GM21423 (cell line): ENCODE data around the gene AFAP1.

Experiments
- ATAC-seq: cut with Tn5 transposase; IDR thresholded peaks from one replicate; pipeline ENCODE4 v1.9.1; 2021; ENCODE audit warnings: mild to moderate bottlenecking, moderate library complexity; ENCODE audit not compliant: unreplicated experiment

The AFAP1 gene

DNA sequence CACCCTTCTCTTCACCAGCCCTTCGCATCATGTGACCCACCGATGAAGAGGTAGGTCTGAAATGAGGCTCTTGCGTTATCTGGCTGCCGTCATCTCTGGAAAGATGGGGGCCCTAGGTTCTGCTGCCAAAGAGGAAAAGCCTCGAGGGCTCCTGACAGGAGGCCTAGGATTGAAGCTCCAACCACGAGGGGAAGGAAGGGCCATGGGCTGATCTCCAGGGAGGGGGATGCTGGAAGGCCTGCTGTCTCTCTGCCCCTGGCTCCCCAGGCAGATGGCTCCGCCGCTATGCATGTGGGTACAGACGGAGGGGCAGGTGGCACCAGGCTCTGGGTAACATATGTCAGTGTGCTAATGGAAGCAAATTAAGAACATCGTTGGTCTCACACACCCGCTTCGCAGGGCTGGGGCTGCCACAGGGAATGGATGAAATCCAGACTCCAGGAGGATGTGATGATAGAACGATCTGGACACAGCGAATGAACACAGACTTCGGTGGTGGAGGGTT, 44.9 kb downstream of the AFAP1 start:
- no peak for ATAC-seq

DNA sequence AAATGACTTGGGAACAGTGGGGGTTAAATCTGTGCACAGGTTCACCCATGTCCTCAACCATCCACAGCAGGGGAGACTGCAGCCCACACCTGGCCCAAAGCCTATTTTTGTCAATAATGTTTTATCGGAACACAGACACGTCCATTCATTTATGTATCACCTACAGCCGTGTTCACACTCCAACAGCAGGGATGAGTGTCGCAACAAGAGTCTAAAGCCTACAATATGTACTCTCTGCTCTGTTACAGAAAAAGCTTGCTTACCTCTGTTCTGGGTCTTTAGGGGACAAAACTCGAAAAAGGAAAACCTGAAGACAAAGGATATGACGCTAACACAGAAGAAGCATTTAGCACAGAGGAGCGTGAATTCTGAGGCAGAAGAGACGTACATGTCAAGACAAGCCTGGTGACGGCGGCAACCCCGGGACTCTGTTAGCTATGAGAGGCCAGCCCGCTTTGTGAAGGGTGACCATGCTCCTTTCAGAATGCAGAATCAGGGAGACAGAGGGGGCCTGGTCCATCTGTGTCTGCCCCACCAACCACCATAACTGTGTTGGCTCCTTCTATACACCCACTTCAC, 45.5 kb downstream of the AFAP1 start:
- ATAC-seq, result no peak

DNA sequence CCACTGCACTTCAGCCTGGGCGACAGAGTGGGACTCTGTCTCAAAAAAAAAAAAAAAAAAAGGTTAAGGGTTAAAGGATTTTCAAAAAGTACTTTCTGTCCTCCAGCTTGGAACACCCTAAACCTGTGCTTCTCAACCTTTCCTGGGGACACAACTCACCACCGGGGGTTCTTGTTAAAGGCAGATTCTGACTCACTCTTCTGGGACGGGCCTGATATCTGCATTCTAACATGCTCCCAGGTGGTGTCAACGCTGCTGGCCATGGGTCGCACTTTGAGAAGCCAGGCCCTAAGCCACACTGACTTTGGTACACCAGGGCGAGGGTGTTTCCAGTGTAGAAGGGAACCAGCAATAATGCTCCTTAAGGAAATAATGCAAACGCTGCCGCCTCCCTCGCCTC, 46.1 kb downstream of the AFAP1 start:
- ATAC-seq, result no peak

DNA sequence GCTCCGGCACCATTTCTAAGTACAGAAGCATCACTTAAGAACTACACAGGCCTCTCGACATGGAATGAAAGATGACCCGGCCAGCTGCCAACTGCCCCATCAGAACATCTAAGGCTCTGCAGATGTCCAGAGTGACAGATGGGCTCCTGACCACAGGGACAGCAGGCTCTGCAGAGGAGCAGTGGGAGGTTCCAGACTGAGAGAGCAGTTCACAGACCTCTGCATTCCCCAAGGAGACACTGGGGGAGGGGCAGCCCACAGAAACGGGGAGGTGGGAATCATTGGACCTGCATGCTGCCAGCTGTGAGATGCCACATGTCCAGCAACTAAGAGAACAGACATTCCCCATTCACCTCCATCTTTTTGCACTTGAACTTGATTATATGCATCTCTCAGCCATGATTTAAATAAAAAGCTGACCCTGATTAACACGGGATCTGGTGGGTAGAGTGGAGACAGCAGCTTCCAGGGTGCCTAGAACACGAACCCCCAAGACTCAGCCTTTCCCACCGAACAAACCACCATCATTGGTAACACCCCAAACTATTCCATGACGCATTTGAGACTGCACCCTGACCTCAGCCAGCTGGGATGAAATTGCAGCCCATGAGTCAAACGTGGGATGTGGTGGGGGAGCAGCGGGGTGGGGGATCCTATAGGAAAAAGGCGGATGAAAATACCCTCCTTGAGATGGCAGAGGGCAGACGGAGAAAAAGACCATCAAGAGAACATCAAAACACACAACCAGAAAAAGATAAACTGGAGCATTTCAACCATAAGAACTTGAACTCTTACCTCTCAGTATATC, 47.2 kb downstream of the AFAP1 start:
- no peak for ATAC-seq

DNA sequence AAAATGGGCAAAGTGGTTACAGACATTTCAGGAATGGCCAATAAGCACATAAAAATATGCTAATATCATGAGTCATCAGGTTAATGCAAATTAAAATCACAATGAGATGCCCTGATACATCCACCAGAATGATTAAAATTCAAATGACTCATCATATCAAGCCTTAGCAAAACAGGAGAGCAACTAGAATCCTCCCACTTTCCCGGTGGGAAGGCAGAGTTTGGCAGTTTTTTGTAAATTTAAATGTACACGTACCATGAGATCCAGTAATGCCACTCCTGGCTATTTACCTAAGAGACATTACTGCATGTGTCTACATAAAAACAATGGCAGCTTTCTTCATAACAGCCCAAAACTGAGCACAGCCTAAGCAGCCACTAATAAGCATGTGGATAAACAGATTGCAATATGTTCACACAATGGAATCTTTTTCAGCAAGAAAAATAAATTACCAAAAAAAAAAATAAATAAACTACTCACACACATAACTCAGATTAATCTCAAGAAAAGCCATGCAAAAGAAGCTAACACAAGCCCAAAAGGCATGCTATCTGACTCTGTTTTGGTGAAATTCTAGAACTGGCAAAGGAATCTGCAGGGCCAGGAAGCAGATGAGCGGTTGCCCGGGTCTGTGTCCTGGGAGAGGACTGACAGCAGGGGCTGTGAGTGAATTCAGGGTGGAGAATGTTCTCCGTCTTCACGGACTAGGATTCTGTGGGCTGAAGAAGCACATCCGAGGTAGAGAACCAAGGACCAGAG, 48.8 kb downstream of the AFAP1 start:
- ATAC-seq, result no peak

DNA sequence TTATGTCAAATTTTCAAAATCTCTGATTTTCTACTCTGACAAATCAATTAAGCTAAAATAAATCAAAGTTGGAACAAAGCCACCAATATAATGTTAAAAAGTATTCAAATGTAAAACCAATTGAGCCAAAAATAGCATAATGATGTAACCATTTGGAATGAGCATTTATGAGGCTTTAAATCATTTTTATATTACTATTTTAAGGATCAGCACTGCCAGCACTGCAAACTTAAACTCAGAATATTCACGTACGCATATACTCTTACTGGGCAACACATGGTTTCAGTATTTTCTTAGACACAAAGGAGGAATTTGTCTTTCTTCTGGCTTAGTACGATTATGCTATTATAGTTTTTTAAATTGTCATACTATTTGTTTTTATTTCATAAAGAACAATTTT, 52.2 kb downstream of the AFAP1 start:
- no peak for ATAC-seq

DNA sequence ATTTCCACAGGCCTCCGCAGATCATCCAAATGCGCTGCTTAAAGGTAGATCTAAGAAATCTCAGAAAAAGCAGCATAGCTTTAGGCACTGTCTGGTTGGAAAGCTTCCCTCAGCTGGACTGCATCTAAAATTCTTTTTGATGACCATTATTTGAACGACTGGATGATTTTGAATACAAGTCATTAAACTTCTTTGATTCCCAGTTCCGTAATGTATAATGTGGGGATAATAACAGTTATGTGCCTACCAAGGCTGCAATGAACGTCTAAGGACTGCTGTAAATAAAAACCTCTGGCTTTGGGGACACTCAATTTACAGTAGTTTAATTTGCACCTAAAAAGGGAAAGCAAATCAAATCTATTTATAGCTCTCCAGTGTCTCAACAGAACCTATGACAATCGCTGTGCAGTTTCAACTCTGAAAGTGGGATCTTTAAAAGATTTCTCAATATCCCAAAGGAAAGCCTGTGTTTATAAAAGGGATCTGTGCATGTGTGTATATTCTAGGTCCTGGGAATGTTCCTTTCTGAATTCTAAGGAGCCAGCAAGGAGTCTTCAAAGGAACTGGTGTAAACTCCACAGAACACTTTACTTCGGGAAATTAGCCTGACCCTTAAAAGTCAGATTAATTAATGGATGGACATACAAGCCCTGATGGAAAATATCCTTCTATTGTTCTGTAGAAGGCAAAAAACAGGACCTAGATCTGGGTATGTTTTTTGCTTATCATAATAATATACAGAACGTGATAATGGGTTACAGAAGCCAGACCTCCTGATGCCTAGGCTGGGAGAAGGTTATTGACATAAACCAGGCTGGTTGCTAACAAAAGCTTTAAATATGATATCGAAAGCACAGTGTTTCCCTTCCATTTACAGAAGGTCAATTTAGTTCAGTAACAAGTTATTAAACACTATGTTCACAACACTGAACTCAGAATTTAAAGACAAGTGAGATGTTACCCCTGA, 53.4 kb downstream of the AFAP1 start:
- no peak for ATAC-seq

DNA sequence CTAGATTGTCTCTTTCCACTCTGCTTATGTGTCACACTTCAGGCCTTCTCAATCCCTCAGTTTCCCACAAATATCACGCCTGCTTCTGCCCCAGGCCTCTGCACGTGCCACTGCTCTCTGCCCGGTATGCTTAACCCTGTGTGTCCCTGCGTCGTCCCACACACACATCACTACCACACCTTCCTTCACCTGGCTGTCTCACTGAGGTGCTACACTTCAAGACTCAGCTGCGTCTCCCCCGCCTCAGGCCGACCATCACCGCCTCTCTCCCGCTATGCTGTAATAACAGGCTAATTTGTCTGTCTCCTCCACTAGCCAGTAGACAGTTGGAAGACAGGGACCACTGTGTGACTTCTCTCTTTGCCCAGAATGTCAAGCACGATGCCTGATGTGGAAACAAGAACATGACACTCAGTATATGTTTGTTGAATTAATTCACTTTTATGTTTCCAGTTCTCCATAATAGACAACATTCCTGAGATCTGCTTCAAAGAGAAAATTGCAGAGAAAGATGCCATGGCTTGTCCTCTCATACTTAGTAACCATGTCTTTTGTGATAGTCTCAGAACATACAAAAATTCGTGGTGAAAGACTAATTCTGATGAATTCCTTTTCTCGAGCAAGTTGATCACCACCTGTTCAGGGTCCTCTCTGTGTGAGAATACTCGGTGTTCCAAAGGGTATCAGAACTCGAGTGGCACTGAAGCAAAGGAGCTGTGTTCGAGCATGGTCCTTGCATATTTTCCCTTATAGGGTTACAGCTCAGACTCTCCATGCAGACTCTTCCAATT, 54.2 kb downstream of the AFAP1 start:
- no peak for ATAC-seq

DNA sequence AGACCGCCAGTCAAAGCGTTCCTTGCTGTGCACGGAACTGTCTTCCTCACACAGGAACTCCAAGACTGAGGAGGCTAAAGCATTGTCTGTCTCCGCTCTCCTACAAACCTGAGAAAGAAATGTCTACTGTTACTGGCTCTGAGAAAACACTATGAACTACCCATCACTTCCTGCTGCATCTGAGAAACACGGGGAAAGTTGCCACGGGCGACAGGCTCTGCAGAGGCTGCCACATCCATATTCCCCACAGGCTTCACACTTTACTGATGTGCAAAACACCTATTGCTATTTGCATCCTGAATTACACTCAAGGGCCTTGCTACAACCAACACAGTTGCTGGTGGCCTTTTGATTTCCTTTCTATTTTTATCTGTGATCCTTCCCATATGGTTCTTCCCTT, 59.0 kb downstream of the AFAP1 start:
- ATAC-seq, result no peak

DNA sequence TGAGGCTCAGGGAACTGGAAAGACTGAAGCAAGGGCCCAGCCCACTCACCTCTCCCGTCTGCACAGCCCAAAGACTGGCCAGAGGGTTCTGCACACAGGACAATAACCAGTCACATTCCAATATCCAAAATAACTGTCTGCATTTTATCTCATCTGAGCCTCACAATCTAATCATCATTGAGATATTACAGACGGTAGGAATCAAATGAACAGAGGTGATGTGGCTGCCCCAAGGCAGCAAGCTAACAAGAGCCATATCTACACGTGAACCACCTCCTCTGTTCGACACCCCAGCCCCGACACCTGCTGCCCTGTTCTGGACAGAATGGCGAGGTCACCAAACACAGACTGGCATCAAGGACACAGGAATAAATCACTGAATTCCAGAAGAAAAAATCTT, 60.5 kb downstream of the AFAP1 start:
- no peak for ATAC-seq

DNA sequence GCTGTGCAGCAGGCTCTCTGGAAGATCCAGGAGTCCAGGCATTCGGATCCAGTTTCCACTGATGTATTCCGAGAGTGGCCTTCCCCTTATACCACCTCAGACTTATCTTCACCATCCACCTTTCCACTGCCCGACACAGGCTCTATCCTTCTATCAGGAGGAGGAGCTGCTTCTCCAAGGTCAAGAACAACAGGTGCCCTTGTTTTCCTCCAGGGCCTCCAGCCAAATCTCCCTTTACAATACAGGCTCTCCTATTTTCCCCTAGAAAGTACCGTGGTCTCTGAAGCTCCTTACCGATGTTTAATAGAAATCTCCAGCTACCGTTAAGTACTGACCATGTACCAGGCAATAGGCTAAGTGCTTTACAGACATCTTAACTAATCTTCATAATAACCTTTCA, 61.3 kb downstream of the AFAP1 start:
- no peak for ATAC-seq

DNA sequence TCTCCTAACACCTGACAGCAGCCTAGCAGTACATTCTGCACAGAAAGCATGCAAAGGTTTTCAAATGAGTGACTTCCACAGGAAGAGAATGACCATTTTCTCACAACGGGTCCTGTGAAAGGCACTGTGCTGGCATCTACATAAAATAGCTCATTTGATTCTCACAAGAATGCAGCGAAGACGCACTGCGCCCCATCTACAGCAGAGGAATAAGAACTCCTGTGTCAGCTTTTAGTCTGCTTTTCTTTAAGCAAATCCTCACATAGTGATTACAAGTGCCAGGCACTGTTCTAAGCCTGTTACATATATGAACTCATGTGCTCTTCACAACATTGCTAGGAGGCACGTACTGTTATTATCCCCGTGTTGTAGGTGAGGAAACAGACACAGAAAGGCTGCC, 62.5 kb downstream of the AFAP1 start:
- no peak for ATAC-seq

DNA sequence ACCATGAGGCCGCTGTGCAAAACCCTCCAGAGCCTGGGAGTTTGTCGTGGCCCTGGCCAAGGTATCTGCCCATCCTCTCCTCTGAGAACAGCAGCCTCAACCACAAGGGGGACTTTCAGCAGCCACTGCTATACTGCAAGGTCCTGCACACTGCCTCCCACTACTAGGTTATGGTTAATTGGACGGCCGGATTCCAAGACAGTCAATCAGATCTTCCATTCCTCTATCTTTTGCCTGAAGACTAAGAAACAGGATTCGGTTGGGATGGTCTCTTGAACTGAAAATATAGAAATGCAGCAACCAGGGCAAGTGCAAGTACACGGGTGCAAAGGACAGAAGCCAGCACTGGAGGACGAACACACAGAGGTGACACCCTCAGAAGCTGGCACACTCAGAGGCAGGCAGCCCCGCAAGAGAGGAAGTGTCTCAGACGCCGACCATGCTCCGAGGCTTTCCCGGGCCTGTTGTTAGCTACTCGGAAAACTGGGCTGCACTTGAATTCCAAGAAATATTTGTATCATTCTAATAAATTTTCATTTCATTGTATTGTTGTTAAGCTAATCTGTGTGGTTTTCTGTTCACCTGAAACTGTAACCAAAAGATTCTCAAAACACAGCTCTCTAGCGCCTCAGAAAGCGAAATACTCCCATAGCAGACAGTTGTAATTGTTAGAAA, 63.3 kb downstream of the AFAP1 start:
- ATAC-seq, result no peak

DNA sequence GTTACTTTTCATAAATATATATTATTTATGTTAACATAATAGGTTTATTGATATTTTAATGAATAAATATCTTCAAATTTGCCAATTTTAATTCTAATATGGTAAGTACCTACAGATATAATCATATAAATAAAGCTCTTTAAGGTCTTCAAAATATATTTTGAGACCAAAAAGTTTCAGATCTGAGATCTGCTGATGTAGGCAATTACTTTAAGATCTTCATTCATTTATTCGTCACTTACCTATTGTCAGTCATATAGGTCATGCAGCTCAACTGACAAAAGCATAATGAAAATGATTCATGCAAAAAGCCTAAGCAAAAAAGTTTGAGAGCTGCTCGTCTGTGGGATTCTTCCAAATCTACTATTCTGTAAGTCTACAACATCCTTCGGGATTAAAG, 64.8 kb downstream of the AFAP1 start:
- no peak for ATAC-seq

DNA sequence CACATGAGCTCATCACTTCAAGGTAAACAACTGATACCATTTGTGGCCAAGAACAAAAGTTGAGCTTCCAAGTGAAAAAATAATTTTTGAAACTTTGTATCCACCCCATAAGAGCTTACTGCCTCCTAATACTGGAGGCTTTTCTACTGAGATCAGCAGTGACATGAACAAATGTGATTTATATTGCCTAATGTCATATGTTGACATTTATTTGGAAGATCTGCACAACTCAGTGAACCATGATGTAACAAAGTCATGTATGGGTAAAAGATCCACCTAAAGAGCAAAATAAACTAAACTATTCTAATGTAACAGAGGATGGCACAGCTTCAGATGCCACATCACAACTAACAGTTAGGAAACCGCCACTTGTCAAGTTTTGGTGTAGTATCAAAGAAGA, 65.8 kb downstream of the AFAP1 start:
- ATAC-seq, result no peak

DNA sequence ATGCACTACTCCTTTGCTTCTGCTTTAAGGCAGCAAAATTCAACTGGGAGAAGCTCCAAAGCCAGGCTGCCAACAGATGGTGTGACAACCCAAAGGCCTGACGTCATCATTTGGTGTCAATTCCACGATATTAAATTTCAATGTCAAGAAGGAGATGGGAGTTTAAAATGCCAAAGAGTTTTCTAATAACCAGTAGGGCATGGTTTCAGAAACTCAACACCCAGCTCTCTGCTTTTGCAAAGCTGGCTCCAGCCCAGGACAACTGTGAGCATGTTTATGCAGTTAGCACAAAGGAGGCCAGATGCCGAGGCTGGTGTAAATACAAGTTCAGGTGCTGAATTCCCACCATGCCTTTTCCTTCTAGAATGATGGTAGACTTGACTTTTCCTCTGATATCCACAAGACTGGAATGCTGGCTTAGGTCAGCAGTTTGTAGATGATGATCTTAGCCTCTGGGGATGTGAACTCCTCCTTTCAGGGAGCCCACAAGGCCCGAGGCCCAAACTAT, 67.3 kb downstream of the AFAP1 start:
- ATAC-seq, result no peak

DNA sequence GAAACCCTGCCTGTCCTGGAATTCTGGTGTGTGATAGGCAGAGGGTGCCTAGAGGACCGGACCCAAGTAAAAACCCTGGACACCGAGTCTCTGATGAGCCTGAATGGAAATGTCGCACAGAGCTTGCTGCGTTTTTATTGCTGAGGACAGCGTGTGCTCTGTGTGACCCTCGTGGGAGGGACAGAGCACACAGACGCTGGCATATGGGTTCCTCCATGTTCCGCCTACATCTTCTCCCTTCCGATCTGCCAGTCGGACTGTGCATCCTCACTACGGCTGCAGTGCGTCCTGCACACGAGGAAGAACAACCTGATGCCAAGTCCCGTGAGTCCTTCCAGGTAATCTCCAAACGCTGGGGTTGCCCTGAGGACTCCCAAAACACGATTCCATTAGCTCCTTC, 68.3 kb downstream of the AFAP1 start:
- ATAC-seq, result no peak

DNA sequence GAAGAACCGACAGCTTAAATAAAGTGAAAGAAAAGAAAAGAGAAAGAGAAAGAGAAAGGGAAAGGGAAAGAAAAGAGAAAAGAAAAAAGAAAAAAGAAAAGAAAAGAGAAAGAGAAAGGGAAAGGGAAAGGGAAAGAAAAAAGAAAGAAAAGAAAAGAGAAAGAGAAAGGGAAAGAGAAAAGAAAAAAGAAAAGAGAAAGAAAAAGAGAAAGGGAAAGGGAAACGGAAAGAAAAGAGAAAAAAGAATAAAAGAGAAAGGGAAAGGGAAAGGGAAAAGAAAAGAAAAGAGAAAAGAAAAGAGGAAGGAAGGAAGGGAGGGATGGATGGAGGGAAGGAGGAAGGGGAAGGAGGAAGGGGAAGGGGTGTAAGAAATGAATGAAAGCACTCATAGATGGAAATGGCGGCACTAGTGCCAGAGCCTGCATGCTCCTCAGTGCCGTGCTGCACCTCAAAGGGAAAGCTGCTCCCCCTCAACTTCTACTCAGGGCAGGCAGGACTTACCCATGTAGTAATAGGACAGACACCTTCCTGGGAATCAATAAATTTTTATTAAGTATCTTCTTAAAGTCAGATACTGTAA, 70.7 kb downstream of the AFAP1 start:
- ATAC-seq, result no peak

DNA sequence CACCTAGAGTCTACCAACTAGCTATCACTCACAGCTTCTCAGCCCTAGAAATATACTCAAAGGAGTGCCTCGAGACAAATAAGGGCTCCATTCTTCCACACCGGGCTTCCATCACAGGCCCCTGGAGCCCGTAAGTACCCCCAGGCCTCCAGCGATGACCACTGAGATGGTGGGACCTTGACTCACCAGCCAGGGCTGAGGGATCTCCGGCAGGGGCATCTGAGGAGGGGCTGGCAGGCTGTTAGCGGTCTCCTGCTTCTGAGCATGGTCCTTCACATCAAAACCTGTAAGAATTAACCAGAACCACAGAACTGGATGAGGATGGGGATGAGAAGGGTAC, 71.3 kb downstream of the AFAP1 start:
- no peak for ATAC-seq
